Measurements from ENCODE around the gene COX8A. TPM values are rescaled to one million over a fixed set of nuclear protein-coding genes. Genes with fewer than 3 reads are reported as not detected.
A peak's percentile ranks its signal among the peaks of the same experiment; 100 is the strongest.

Gene COX8A
- total and polyA plus RNA-seq, 9 of the 15 experiments (the other 6 are each of a cell fraction or from before 2014, with no cell fraction given): 274 to 1,206 (median 526) TPM

GRCh38 chr11:63929616-63930015, 44.8 kb upstream of the COX8A start:
- POLR2A ChIA-PET: interaction anchor here (0.6 to 0.9 kb wide), 2 partner anchors 10 to 168 kb away, joined by 3 to 4 read pairs; no protein-coding TSS in a partner anchor
- H3K9me1 ChIP-seq (ENCODE audit: control insufficient read depth, insufficient read depth, low read length): no peaks in the 10 kb centered on the region
- 33% methylated on average over 5 of the region's 5 CpGs for WGBS (ENCODE audit: insufficient coverage, low coverage, missing lambda C conversion rate)
- no peak overlapping the region for H3K27ac ChIP-seq (ENCODE audit: extremely low read depth, low read depth, low read length)
- DNase-seq (ENCODE audit: extremely low read depth in 1 of 4, low spot score in 3 of 4) (no peak), FAIRE-seq (no peak), ATAC-seq (no peak)
- H3K4me3 ChIP-seq: no peak overlapping the region
- no peak overlapping the region; the same call in 1 of the 2 replicates for H2AFZ ChIP-seq (ENCODE audit: low read depth, low read length)
- no peaks in the 10 kb centered on the region; a peak in 1 of 5 replicates for H3K4me1 ChIP-seq (replicated peaks in 1 of 2; ENCODE audit: control insufficient read depth in 2 of 2, insufficient read depth in 2 of 2, low read length in 2 of 2)
- in situ Hi-C loops (cut with MboI) (no loop called here), intact Hi-C loops (cut with micrococcal nuclease) (no loop called here)
- H4K20me1 ChIP-seq (replicated peaks; ENCODE audit: control insufficient read depth, insufficient read depth, low read length): no peaks in the 10 kb centered on the region
- no peaks in the 10 kb centered on the region for H3K36me3 ChIP-seq (ENCODE audit: control insufficient read depth, insufficient read depth, low read length)
- no peaks in the 10 kb centered on the region for H3K9me3 ChIP-seq (replicated peaks; ENCODE audit: control insufficient read depth, insufficient read depth, low read depth, low read length)
- H3K4me2 ChIP-seq (ENCODE audit: insufficient read depth, low read length): no peak overlapping the region
- TF ChIP-seq TAF9B (IDR thresholded peaks at IDR 0.05; ENCODE audit: partially characterized antibody) (no peak), CREB5 (CRISPR knock-in tag; IDR thresholded peaks at IDR 0.05) (no peak), POLR2B (IDR thresholded peaks at IDR 0.05; ENCODE audit: low read depth, partially characterized antibody) (no peak), NR2F6 (CRISPR knock-in tag; IDR thresholded peaks at IDR 0.05) (no peak), CEBPB (tag; IDR thresholded peaks at IDR 0.05) (no peak), FOXJ3 (CRISPR knock-in tag; IDR thresholded peaks at IDR 0.05) (no peak), HDAC6 (IDR thresholded peaks at IDR 0.05; ENCODE audit: low read depth, low read length) (no peak)
- no peaks in the 10 kb centered on the region for H3K27me3 ChIP-seq (ENCODE audit: control insufficient read depth in 2 of 2, insufficient read depth in 2 of 2, low read length in 2 of 2)
- BruUV-seq (replicated peaks): no TSS peak
- CTCF ChIA-PET (ENCODE audit: low intra/inter-chr PET ratio): no interaction called here
- H3K79me2 ChIP-seq (ENCODE audit: control insufficient read depth, insufficient read depth, low read length): no peaks in the 10 kb centered on the region
- H3K9ac ChIP-seq (ENCODE audit: insufficient read depth in 1 of 2, low read depth in 2 of 2, low read length in 2 of 2): peak overlapping the region in 1 of 2 experiments; percentile 17; a peak in 1 of 4 replicates

Data from K562 (cell line).